Stimulated activated CD8-positive, alpha-beta memory T cell treated with anti-CD3 and anti-CD28 coated beads, Interleukin-12 subunit alpha, Interleukin-12 subunit beta, amount 100 ng/mL, for 24 hours (primary cell): ENCODE results near the gene GPR12.

Experiments used
- DNase-seq: peaks from one replicate; pipeline ENCODE4 v3.0.0-alpha.2; 2020; ENCODE audit errors: extremely low read depth

The GPR12 gene

GRCh38 chr13:26759907-26760831, at the start of gene GPR12:
Gene GPR12, minus strand, starts transcription at chr13:26760786. Its CDS starts 959 bp downstream, at chr13:26759827.
- DNase-seq: no peak

GRCh38 chr13:26810095-26810494, 49.5 kb upstream of the GPR12 start:
- no peak for DNase-seq

- no peak for DNase-seq
Measured at GRCh38 chr13:26806891-26807290, 46.3 kb upstream of the GPR12 start.

GRCh38 chr13:26787961-26788360, 27.4 kb upstream of the GPR12 start:
- DNase-seq: no peak

- no peak for DNase-seq
Measured at GRCh38 chr13:26786651-26787295, 26.2 kb upstream of the GPR12 start.

GRCh38 chr13:26785838-26786630, 25.4 kb upstream of the GPR12 start:
- DNase-seq: no peak

GRCh38 chr13:26784704-26785639, 24.4 kb upstream of the GPR12 start:
- no peak for DNase-seq

- no peak for DNase-seq
Measured at GRCh38 chr13:26780411-26780810, 19.8 kb upstream of the GPR12 start.

GRCh38 chr13:26779321-26779720, 18.7 kb upstream of the GPR12 start:
- no peak for DNase-seq

- DNase-seq: no peak
Measured at GRCh38 chr13:26772531-26772930, 11.9 kb upstream of the GPR12 start.

- DNase-seq: no peak
Measured at GRCh38 chr13:26771796-26772195, 11.2 kb upstream of the GPR12 start.

- no peak for DNase-seq
Measured at GRCh38 chr13:26762745-26763345, 2.3 kb upstream of the GPR12 start.

GRCh38 chr13:26760832-26761582, 421 bp upstream of the GPR12 start:
- no peak for DNase-seq

GRCh38 chr13:26759249-26759906, 1.2 kb downstream of the GPR12 start:
- no peak for DNase-seq

- no peak for DNase-seq
Measured at GRCh38 chr13:26758496-26759157, 2.0 kb downstream of the GPR12 start.

GRCh38 chr13:26756961-26757360, 3.6 kb downstream of the GPR12 start:
- no peak for DNase-seq

GRCh38 chr13:26752671-26753070, 7.9 kb downstream of the GPR12 start:
- no peak for DNase-seq

GRCh38 chr13:26749905-26750304, 10.7 kb downstream of the GPR12 start:
- DNase-seq: no peak

GRCh38 chr13:26749285-26749684, 11.3 kb downstream of the GPR12 start:
- DNase-seq: no peak
